HEK293T (cell line): ENCODE measurements around the gene KDM4C.

Experiments
- CTCF ChIA-PET: fragments of 350-600 bp; formaldehyde crosslinking; extraction: SDS; loops from one replicate; lab custom pipeline; 2021; ENCODE audit warnings: antibody characterized with exemption, inconsistent platforms; lab: Yijun Ruan, JAX
- POLR2A ChIA-PET: fragments of 350-600 bp; formaldehyde crosslinking; extraction: SDS; loops from one replicate; lab custom pipeline; 2020; ENCODE audit warnings: antibody characterized with exemption, inconsistent platforms; lab: Yijun Ruan, JAX
- DNase-seq: peaks from one replicate; pipeline ENCODE4 v3.0.0; 2012; ENCODE audit warnings: mixed read lengths; ENCODE audit errors: extremely low spot score
- ARNT ChIP-seq: fragments of 450-650 bp; IDR thresholded peaks from 2 replicates; pipeline ENCODE4 v1.6.1; 2017; ENCODE audit warnings: mild to moderate bottlenecking
- BHLHE40 ChIP-seq: fragments of 450-650 bp; IDR thresholded peaks from 2 replicates; pipeline ENCODE4 v1.6.1; 2016; ENCODE audit warnings: mild to moderate bottlenecking, moderate library complexity, borderline replicate concordance
- CTBP1 ChIP-seq: fragments of 450-650 bp; IDR thresholded peaks from 2 replicates; pipeline ENCODE4 v1.6.1; 2016; ENCODE audit warnings: borderline replicate concordance
- ELF4 ChIP-seq: fragments of 450-650 bp; IDR thresholded peaks from 2 replicates; pipeline ENCODE4 v1.6.1; 2017; ENCODE audit warnings: antibody characterized with exemption
- FOXA1 ChIP-seq: fragments of 450-650 bp; IDR thresholded peaks from 2 replicates; pipeline ENCODE4 v1.6.1; 2016; ENCODE audit warnings: mild to moderate bottlenecking
- FOXK2 ChIP-seq: fragments of 450-650 bp; IDR thresholded peaks from 2 replicates; pipeline ENCODE4 v1.6.1; 2016; ENCODE audit warnings: mild to moderate bottlenecking
- FOXM1 ChIP-seq: fragments of 450-650 bp; IDR thresholded peaks from 2 replicates; pipeline ENCODE4 v1.6.1; 2017; ENCODE audit warnings: mild to moderate bottlenecking, borderline replicate concordance
- HDGF ChIP-seq: fragments of 450-650 bp; IDR thresholded peaks from 2 replicates; pipeline ENCODE4 v1.6.1; 2017; ENCODE audit warnings: antibody characterized with exemption, borderline replicate concordance
- L3MBTL2 ChIP-seq: fragments of 450-650 bp; conservative IDR thresholded peaks from 2 replicates; pipeline ENCODE4 v1.6.1; 2016; ENCODE audit warnings: mild to moderate bottlenecking
- LEF1 ChIP-seq: fragments of 450-650 bp; IDR thresholded peaks from 2 replicates; pipeline ENCODE4 v1.6.1; 2017; ENCODE audit warnings: mild to moderate bottlenecking, borderline replicate concordance
- NFRKB ChIP-seq: fragments of 450-650 bp; IDR thresholded peaks from 2 replicates; pipeline ENCODE4 v1.6.1; 2016; ENCODE audit warnings: mild to moderate bottlenecking, moderate library complexity
- PKNOX1 ChIP-seq: fragments of 450-650 bp; IDR thresholded peaks from 2 replicates; pipeline ENCODE4 v1.6.1; 2016
- SP1 ChIP-seq: fragments of 450-650 bp; IDR thresholded peaks from 2 replicates; pipeline ENCODE4 v1.6.1; 2017
- SUZ12 ChIP-seq: fragments of 450-650 bp; IDR thresholded peaks from 2 replicates; pipeline ENCODE4 v1.6.1; 2016; ENCODE audit warnings: mild to moderate bottlenecking
- TARDBP ChIP-seq: fragments of 450-650 bp; IDR thresholded peaks from 2 replicates; pipeline ENCODE4 v1.6.1; 2016
- ZNF384 ChIP-seq: fragments of 450-650 bp; IDR thresholded peaks from 2 replicates; pipeline ENCODE4 v1.6.1; 2016

Gene KDM4C

DNA sequence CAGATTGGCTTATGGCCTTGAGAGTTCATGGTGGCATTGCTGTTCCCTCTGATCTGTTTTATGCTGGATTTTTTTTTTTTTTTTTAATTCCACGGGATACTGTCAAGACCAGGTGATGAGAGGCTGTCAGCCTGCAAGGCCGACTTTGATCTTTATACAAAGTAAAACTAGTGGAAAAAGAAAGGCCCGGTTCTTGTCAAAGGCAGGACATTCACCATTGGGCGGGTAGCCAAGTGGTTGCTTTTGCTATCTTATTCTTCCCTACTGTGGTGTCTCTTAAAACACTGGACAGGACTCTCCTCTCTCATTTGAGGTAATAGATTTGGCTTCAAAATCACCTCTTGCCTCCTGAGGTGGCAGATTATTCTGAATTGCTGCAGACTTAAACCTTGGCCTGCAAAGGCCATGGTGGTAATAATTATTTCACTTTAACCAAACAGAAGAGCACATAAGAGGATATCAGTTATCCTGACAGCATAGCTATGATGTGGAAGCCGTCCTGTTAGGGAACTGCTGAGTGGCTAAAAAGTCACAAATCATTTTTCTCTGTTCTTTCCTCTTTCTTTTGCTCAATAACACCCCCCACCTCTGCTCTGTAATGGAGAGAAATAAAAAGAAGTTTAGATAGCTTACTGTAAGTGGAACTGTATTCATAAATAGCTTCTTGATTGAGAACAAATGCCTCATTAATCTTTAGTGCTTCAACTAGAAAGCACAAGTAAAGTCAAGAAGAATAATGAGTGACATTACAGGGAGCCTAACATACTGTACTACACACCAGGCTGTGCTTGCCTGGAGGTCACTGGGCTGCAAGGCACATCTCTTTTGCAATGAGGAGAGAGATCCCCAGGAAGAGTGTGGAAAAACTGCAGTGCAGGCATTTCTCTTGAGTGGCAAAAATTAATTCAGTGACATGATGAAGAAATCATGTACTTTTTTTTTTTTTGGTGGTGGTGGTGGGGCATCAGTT lies 275.6 kb downstream of the KDM4C start:
- no peak for TF ChIP-seq FOXK2
- TF ChIP-seq L3MBTL2: no peak
- TF ChIP-seq FOXA1: no peak
- no peak for TF ChIP-seq LEF1
- TF ChIP-seq FOXM1: no peak
- TF ChIP-seq SP1: no peak
- no peak for TF ChIP-seq ARNT
- TF ChIP-seq HDGF: no peak
- TF ChIP-seq ZNF384: no peak
- TF ChIP-seq NFRKB: no peak
- no peak for TF ChIP-seq ELF4
- no peak for TF ChIP-seq TARDBP
- TF ChIP-seq SUZ12: no peak
- no peak for TF ChIP-seq PKNOX1
- no peak for TF ChIP-seq BHLHE40
- TF ChIP-seq CTBP1: no peak
- ChIA-PET CTCF (interaction anchor here (0.6 kb wide), 1 partner anchor 34 kb away, joined by 3 read pairs; no protein-coding TSS in a partner anchor), POLR2A (no interaction called here)
- DNase-seq: no peak

- no peak for DNase-seq
- CTCF ChIA-PET: no interaction called here
- no peak for TF ChIP-seq NFRKB
- TF ChIP-seq SUZ12: no peak
- TF ChIP-seq ZNF384: no peak
- TF ChIP-seq BHLHE40: no peak
- no peak for TF ChIP-seq FOXK2
- TF ChIP-seq HDGF: no peak
- no peak for TF ChIP-seq FOXA1
- no peak for TF ChIP-seq LEF1
- no peak for TF ChIP-seq CTBP1
- no peak for TF ChIP-seq ARNT
- no peak for TF ChIP-seq PKNOX1
- TF ChIP-seq SP1: no peak
- no peak for TF ChIP-seq L3MBTL2
- TF ChIP-seq ELF4: no peak
- TF ChIP-seq FOXM1: no peak
- TF ChIP-seq TARDBP: no peak
- POLR2A ChIA-PET: no interaction called here
Measured at GRCh38 chr9:7037176-7037575, 279.4 kb downstream of the KDM4C start.

GRCh38 chr9:7042124-7042523 lies 284.4 kb downstream of the KDM4C start:
- DNase-seq: no peak

DNA sequence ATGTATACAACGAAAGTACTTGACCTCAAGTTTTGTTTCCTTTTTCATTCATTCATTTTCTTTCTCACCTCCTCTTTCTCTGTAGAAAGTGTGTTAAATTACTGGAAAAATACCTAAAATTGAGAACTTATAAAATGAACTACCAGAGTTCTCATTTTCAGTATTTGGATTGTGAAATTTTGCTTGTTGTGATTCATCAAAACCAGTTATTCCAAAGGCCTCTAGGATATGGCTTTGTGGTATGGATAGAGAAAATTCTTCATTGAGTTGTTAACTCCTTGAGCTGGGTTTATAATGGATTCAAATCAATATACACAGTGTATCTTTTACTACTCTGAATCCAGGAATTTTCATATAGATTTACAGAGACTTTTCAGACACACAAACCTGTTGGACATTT lies 287.6 kb downstream of the KDM4C start:
- DNase-seq: no peak
- CTCF ChIA-PET: no interaction called here
- POLR2A ChIA-PET: no interaction called here
- TF ChIP-seq BHLHE40 (no peak), TARDBP (no peak), ELF4 (no peak), FOXK2 (no peak), SUZ12 (no peak), NFRKB (no peak), HDGF (no peak), FOXA1 (no peak), ZNF384 (no peak), FOXM1 (no peak), CTBP1 (no peak), L3MBTL2 (no peak), ARNT (no peak), PKNOX1 (no peak)

More at GRCh38 chr9:7042124-7042523, 284.4 kb downstream of the KDM4C start:
- POLR2A ChIA-PET: no interaction called here
- TF ChIP-seq ELF4: no peak
- no peak for TF ChIP-seq FOXM1
- no peak for TF ChIP-seq NFRKB
- TF ChIP-seq ZNF384: no peak
- no peak for TF ChIP-seq SP1
- TF ChIP-seq FOXK2: no peak
- TF ChIP-seq ARNT: no peak
- no peak for TF ChIP-seq BHLHE40
- TF ChIP-seq TARDBP: no peak
- TF ChIP-seq FOXA1: no peak
- CTCF ChIA-PET: no interaction called here

GRCh38 chr9:7051711-7052110 lies 293.9 kb downstream of the KDM4C start:
- no peak for DNase-seq
- CTCF ChIA-PET: interaction anchor here (1.1 kb wide), 1 partner anchor 225 kb away, joined by 4 read pairs; no protein-coding TSS in a partner anchor
- no peak for TF ChIP-seq SP1
- no peak for TF ChIP-seq PKNOX1
- no peak for TF ChIP-seq TARDBP
- TF ChIP-seq FOXA1: no peak
- TF ChIP-seq ARNT: no peak
- no peak for TF ChIP-seq NFRKB
- no peak for TF ChIP-seq ELF4
- POLR2A ChIA-PET: no interaction called here
